K562 (cell line): Measurements from ENCODE around the gene PBRM1. TPM values are rescaled to one million over a fixed set of nuclear protein-coding genes. Genes with fewer than 3 reads are reported as not detected.

ENCODE experiments used
- BRCA1 ChIP-seq, 2 experiments: fragments of 450-650 bp in 1 of 2; sonication (generic) in 1 of 2; formaldehyde crosslinking in 1 of 2; IDR thresholded peaks; 2 replicates each; pipeline versions ENCODE4 v1.5.0 to v1.6.1; 2017 to 2020; ENCODE audit warnings: mild to moderate bottlenecking in 1 of 2, missing genetic modification reagents in 1 of 2
- HNRNPK ChIP-seq: fragments of 200-400 bp; formaldehyde crosslinking; IDR thresholded peaks from one replicate; pipeline ENCODE4 v1.6.1; 2018; ENCODE audit warnings: mild to moderate bottlenecking, low read depth, low read length; ENCODE audit not compliant: poor library complexity, severe bottlenecking
- NRF1 ChIP-seq, 2 experiments: fragments of 450-650 bp; IDR thresholded peaks in 1 of 2; conservative IDR thresholded peaks in 1 of 2; 2 replicates each; pipeline ENCODE4 v1.6.1; 2014; ENCODE audit warnings: mild to moderate bottlenecking in 2 of 2
- SPI1 ChIP-seq: IDR thresholded peaks from 2 replicates; pipeline ENCODE4 v1.6.1; 2011; ENCODE audit warnings: low read depth, low read length, control low read depth, borderline replicate concordance
- ZNF584 ChIP-seq: fragments of 200-800 bp; sonication (Bioruptor generic); IDR thresholded peaks from 2 replicates; pipeline ENCODE4 v1.6.1; 2016; ENCODE audit warnings: low read depth, mild to moderate bottlenecking, missing genetic modification characterization, missing compliant biosample characterization
- polyA plus RNA-seq, 8 experiments: library from polyadenylated mRNA; depleted of rRNA in 4 of 8; stranded (reverse) in 5 of 8; unstranded in 3 of 8; fragments of >200 nt; fragmentation: Nextera tagmentation in 2 of 8; fragmentation: Illumina TruSeq in 1 of 8; extraction: Ambion mirVana in 2 of 8; extraction: Trizol in 1 of 8; gene quantifications; 2 replicates each; pipeline versions ENCODE4 v1.2.1 to v1.2.3, GENCODE V29; 2011 to 2014; ENCODE audit warnings: inconsistent platforms in 1 of 8, missing spikeins in 1 of 8
- total RNA-seq, 7 experiments: library from RNA; depleted of rRNA in 6 of 7; stranded (reverse); fragments of >200 nt in 6 of 7; fragmentation: Illumina TruSeq in 2 of 7; extraction: Trizol in 2 of 7; gene quantifications; 2 replicates each; pipeline versions ENCODE4 v1.2.1 to v1.2.3, GENCODE V29; 2011 to 2021; ENCODE audit warnings: low replicate concordance in 1 of 7
- TF ChIP-seq, protein P1 (sequence below), 2 experiments: fragments of 450-650 bp in 1 of 2; sonication (generic) in 1 of 2; formaldehyde crosslinking in 1 of 2; IDR thresholded peaks; 2 replicates each; pipeline versions ENCODE4 v1.7.1 to v1.9.0; 2016 to 2022; ENCODE audit warnings: inconsistent platforms in 1 of 2, mild to moderate bottlenecking in 1 of 2, missing genetic modification reagents in 1 of 2
- TF ChIP-seq, protein P2 (sequence below), 2 experiments: IDR thresholded peaks; 2 replicates each; pipeline ENCODE4 v1.6.1; 2012; ENCODE audit warnings: improper control_type of control experiment in 2 of 2, low read depth in 2 of 2, low read length in 2 of 2, borderline replicate concordance in 1 of 2
- TF ChIP-seq, protein P3 (sequence below): sonication (generic); formaldehyde crosslinking; IDR thresholded peaks from 2 replicates; pipeline ENCODE4 v1.8.0; 2022; ENCODE audit warnings: missing genetic modification reagents, mild to moderate bottlenecking, moderate library complexity, borderline replicate concordance
- TF ChIP-seq, protein P4 (sequence below): fragments of 450-650 bp; formaldehyde crosslinking; IDR thresholded peaks from 2 replicates; pipeline ENCODE4 v1.4.0; 2022; ENCODE audit warnings: mild to moderate bottlenecking, moderate library complexity

Gene PBRM1
- total and polyA plus RNA-seq, 9 of the 15 experiments (the other 6 are each of a cell fraction or from before 2014, with no cell fraction given), result 3.9 to 31.8 (median 19.0) TPM

DNA sequence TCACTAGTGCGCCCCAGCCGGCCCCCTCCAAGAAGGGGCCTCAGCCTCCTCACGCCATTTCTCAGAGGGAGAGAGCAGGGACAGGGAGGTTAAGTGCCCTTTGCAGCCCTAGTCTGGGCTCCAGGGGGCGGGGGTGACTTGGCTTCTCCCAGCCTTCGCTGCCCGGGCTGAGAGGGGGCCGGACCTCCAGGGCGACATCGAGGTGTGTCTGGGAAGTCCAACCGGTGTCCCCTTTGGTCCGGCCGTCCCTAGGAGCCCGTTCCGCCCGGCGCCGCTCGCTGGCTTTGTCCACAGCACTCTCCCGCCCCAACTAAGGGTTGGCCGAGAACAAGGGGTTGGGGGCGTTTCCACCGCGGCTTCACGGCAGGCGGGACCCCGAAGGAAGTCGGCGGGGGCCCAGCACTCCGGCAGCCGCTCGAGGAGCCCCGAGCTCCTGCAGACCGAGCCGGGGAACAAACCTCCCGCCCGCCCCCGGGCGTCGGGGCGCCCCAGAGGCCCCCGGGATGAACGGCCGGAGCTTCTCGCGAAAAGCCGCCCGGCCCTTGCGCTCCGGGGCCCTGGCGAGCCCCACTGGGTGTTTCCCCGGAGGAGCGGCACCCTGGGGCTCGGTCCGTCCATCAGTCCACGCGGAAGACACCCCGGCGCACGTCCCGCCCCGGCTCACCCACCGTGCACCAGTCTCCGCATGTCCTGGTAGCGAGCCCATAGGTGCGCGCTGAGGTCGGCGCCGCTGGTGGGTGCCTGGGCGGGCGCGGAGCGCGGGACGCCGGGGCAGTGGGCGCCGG, 152.7 kb downstream of the PBRM1 start (continued):
- TF ChIP-seq, protein P1, sequence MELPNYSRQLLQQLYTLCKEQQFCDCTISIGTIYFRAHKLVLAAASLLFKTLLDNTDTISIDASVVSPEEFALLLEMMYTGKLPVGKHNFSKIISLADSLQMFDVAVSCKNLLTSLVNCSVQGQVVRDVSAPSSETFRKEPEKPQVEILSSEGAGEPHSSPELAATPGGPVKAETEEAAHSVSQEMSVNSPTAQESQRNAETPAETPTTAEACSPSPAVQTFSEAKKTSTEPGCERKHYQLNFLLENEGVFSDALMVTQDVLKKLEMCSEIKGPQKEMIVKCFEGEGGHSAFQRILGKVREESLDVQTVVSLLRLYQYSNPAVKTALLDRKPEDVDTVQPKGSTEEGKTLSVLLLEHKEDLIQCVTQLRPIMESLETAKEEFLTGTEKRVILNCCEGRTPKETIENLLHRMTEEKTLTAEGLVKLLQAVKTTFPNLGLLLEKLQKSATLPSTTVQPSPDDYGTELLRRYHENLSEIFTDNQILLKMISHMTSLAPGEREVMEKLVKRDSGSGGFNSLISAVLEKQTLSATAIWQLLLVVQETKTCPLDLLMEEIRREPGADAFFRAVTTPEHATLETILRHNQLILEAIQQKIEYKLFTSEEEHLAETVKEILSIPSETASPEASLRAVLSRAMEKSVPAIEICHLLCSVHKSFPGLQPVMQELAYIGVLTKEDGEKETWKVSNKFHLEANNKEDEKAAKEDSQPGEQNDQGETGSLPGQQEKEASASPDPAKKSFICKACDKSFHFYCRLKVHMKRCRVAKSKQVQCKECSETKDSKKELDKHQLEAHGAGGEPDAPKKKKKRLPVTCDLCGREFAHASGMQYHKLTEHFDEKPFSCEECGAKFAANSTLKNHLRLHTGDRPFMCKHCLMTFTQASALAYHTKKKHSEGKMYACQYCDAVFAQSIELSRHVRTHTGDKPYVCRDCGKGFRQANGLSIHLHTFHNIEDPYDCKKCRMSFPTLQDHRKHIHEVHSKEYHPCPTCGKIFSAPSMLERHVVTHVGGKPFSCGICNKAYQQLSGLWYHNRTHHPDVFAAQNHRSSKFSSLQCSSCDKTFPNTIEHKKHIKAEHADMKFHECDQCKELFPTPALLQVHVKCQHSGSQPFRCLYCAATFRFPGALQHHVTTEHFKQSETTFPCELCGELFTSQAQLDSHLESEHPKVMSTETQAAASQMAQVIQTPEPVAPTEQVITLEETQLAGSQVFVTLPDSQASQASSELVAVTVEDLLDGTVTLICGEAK (IDR thresholded peaks at IDR 0.05), result no peak
- TF ChIP-seq, protein P1 (CRISPR knock-in tag; IDR thresholded peaks at IDR 0.05), result no peak
- TF ChIP-seq SPI1 (no peak), ZNF584 (CRISPR knock-in tag) (no peak), HNRNPK (no peak), NRF1 (conservative IDR thresholded peaks at IDR 0.05 in 1 of 2, IDR thresholded peaks at IDR 0.05 in 1 of 2) (no peak), BRCA1 (IDR thresholded peaks at IDR 0.05) (no peak), BRCA1 (CRISPR knock-in tag; IDR thresholded peaks at IDR 0.05) (no peak)
- TF ChIP-seq, protein P2, sequence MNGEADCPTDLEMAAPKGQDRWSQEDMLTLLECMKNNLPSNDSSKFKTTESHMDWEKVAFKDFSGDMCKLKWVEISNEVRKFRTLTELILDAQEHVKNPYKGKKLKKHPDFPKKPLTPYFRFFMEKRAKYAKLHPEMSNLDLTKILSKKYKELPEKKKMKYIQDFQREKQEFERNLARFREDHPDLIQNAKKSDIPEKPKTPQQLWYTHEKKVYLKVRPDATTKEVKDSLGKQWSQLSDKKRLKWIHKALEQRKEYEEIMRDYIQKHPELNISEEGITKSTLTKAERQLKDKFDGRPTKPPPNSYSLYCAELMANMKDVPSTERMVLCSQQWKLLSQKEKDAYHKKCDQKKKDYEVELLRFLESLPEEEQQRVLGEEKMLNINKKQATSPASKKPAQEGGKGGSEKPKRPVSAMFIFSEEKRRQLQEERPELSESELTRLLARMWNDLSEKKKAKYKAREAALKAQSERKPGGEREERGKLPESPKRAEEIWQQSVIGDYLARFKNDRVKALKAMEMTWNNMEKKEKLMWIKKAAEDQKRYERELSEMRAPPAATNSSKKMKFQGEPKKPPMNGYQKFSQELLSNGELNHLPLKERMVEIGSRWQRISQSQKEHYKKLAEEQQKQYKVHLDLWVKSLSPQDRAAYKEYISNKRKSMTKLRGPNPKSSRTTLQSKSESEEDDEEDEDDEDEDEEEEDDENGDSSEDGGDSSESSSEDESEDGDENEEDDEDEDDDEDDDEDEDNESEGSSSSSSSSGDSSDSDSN (IDR thresholded peaks at IDR 0.05; ENCODE audit: borderline replicate concordance in 1 of 2, low read depth in 2 of 2, low read length in 2 of 2), result peak in 1 of 2 experiments; percentile 55; a peak in 1 of 4 replicates
- TF ChIP-seq, protein P3, sequence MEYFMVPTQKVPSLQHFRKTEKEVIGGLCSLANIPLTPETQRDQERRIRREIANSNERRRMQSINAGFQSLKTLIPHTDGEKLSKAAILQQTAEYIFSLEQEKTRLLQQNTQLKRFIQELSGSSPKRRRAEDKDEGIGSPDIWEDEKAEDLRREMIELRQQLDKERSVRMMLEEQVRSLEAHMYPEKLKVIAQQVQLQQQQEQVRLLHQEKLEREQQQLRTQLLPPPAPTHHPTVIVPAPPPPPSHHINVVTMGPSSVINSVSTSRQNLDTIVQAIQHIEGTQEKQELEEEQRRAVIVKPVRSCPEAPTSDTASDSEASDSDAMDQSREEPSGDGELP, result peak; percentile 17; the same call in 1 of the 2 replicates
- TF ChIP-seq, protein P4, sequence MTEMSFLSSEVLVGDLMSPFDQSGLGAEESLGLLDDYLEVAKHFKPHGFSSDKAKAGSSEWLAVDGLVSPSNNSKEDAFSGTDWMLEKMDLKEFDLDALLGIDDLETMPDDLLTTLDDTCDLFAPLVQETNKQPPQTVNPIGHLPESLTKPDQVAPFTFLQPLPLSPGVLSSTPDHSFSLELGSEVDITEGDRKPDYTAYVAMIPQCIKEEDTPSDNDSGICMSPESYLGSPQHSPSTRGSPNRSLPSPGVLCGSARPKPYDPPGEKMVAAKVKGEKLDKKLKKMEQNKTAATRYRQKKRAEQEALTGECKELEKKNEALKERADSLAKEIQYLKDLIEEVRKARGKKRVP (CRISPR knock-in tag), result no peak
